Measurements from ENCODE around the gene NOL3. TPM values are rescaled to one million over a fixed set of nuclear protein-coding genes. Genes with fewer than 3 reads are reported as not detected.

Gene NOL3
- total RNA-seq, 1 experiment from 2014 or later: 5.6 TPM

DNA sequence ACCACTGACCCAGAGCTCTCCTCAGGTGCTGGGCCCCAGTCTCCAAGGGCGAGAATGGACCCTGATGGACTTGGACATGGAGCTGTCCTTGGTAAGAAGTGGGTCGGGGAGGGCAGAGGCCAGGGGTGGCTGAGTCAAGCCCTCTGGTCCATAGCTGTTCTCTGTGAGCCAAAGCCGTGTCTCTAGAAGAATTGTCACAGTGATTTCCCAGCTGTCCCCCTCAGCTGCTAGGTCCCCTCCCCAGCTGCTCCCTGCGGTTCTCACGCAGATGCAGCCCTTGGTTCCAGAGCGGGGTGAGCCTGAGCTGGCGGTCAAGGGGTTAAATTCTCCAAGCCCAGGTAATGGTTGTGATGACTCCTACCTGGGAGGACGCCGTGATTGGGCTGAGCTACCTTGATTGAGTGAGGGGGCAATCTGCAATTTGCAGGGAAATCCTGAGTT lies 1.3 kb upstream of the NOL3 start:
- TF ChIP-seq CTCF (conservative IDR thresholded peaks at IDR 0.05): no peak
- no peak overlapping the region for H3K18ac ChIP-seq (ENCODE audit: insufficient read length, low read depth, low read length)
- H3K4me1 ChIP-seq (ENCODE audit: insufficient read depth, low read length): peaks cover 5% of the 10 kb centered on the region; the same call in 1 of the 2 replicates
- H2BK12ac ChIP-seq (ENCODE audit: insufficient read length, low read depth, low read length): no peak overlapping the region
- H4K8ac ChIP-seq (replicated peaks; ENCODE audit: insufficient read length, low read depth, low read length): no peak overlapping the region
- no peak overlapping the region for H4K5ac ChIP-seq (ENCODE audit: insufficient read length, low read depth, low read length)
- no peak overlapping the region for H2BK5ac ChIP-seq (ENCODE audit: insufficient read length, low read length)
- no peak overlapping the region for H3K4ac ChIP-seq (ENCODE audit: low read depth, low read length)
- Mint-ChIP-seq H3K27me3 (ENCODE audit: low read depth) (peaks cover 92% of the 10 kb centered on the region), H3K4me1 (peaks cover 36 to 62% of the 10 kb centered on the region in 2 experiments), H3K4me3 (peak overlapping the region; percentile 62 to 87), H3K27ac (no peak overlapping the region), H3K36me3 (ENCODE audit: insufficient read depth in 1 of 3, low read depth in 3 of 3) (peaks cover 0 to 2% (median 0%) of the 10 kb centered on the region in 3 experiments; a peak in 1 of 7 replicates), H3K9me3 (peaks cover 0 to 3% of the 10 kb centered on the region in 2 experiments; a peak in 1 of 5 replicates)
- H2AK5ac ChIP-seq (ENCODE audit: insufficient read length, low read length): no peak overlapping the region
- no peaks in the 10 kb centered on the region for H3K79me2 ChIP-seq (ENCODE audit: insufficient read depth, low read length)
- no peak overlapping the region for H4K91ac ChIP-seq (ENCODE audit: insufficient read length, low read depth, low read length)
- H3K27ac ChIP-seq (ENCODE audit: insufficient read length, low read depth, low read length): no peak overlapping the region
- peaks cover 13% of the 10 kb centered on the region for H3K23me2 ChIP-seq (ENCODE audit: insufficient read length, low read depth, low read length, poor library complexity, severe bottlenecking)
- DNase-seq: peak; percentile 77
- no peak overlapping the region for H2BK20ac ChIP-seq (ENCODE audit: low read depth, low read length, poor library complexity, severe bottlenecking)
- no CpG with 5 or more reads among the region's 9 CpGs for WGBS (ENCODE audit: extremely low coverage, insufficient read length, low lambda C conversion rate)
- no peak overlapping the region for H3T11ph ChIP-seq (ENCODE audit: low read length)
- H3K23ac ChIP-seq (ENCODE audit: insufficient read length, low read depth, low read length): no peak overlapping the region
- no peak overlapping the region for H2BK15ac ChIP-seq (ENCODE audit: low read depth, low read length)
- H4K20me1 ChIP-seq (ENCODE audit: control insufficient read depth, insufficient read depth, insufficient read length): no peaks in the 10 kb centered on the region
- no peak overlapping the region for H2AFZ ChIP-seq (ENCODE audit: low read length)
- no peak overlapping the region for H2BK120ac ChIP-seq (ENCODE audit: low read depth, low read length, poor library complexity, severe bottlenecking)
- H3K4me2 ChIP-seq (ENCODE audit: insufficient read depth, insufficient read length, low read length): peak overlapping the region; percentile 60
- H3K9me3 ChIP-seq (ENCODE audit: control insufficient read depth, low read depth, low read length): no peaks in the 10 kb centered on the region
- H3K79me1 ChIP-seq (ENCODE audit: insufficient read depth, low read depth, low read length, poor library complexity, severe bottlenecking): no peaks in the 10 kb centered on the region
- no peak overlapping the region for H3K14ac ChIP-seq (ENCODE audit: insufficient read depth, low read length)
- H3K27me3 ChIP-seq (ENCODE audit: insufficient read depth, low read length): peaks cover 72% of the 10 kb centered on the region
- no peak overlapping the region for H3K9ac ChIP-seq (ENCODE audit: extremely low read depth, insufficient read length, low read length)
- no peak overlapping the region for H3K56ac ChIP-seq (ENCODE audit: insufficient read length, low read depth, low read length)
